H1 (cell line): ENCODE results near the gene NRXN3. TPM values are rescaled to one million over a fixed set of nuclear protein-coding genes. Genes with fewer than 3 reads are reported as not detected.

Experiments used
- CTCF ChIA-PET: fragments of 300-600 bp; sonication (Branson Sonifier 250); formaldehyde crosslinking; loops from one replicate; lab custom pipeline; 2021; ENCODE audit not compliant: partially characterized antibody; lab: Charles Lee
- POLR2A ChIA-PET: fragments of 300-600 bp; sonication (Branson Sonifier 250); formaldehyde crosslinking; loops from one replicate; lab custom pipeline; 2021; ENCODE audit warnings: inconsistent platforms; ENCODE audit not compliant: partially characterized antibody; lab: Charles Lee
- DNase-seq, 2 experiments: peaks; one replicate each; pipeline versions ENCODE4 v3.0.0 to v3.0.0-alpha.2; 2010 to 2022; ENCODE audit warnings: low spot score in 2 of 2, low read depth in 1 of 2, mixed read lengths in 1 of 2
- FAIRE-seq: peaks from 2 replicates; lab custom pipeline; 2011; peaks lifted over from hg19 to GRCh38; lab: Jason Lieb, UNC
- H2AFZ ChIP-seq: 2 replicates; pipeline ENCODE4 v1.8.1; 2012; ENCODE audit warnings: low read length, inconsistent platforms
- H2AK5ac ChIP-seq: 2 replicates; pipeline ENCODE4 v1.6.1; 2013; ENCODE audit warnings: low read depth, low read length
- H2BK120ac ChIP-seq: replicated peaks from 2 replicates; pipeline ENCODE3; 2013; ENCODE audit warnings: low read depth, low read length, inconsistent platforms
- H2BK12ac ChIP-seq: 2 replicates; pipeline ENCODE4 v1.6.1; 2013; ENCODE audit warnings: low read depth, low read length
- H2BK15ac ChIP-seq: 2 replicates; pipeline ENCODE4 v1.6.1; 2013; ENCODE audit warnings: low read length
- H2BK20ac ChIP-seq: 2 replicates; pipeline ENCODE4 v1.6.1; 2013; ENCODE audit warnings: low read length
- H2BK5ac ChIP-seq: 2 replicates; pipeline ENCODE4 v1.6.1; 2013; ENCODE audit warnings: low read depth, low read length
- H3K14ac ChIP-seq: 2 replicates; pipeline ENCODE4 v1.6.1; 2013; ENCODE audit warnings: inconsistent platforms; ENCODE audit not compliant: insufficient read length
- H3K18ac ChIP-seq: 2 replicates; pipeline ENCODE4 v1.6.1; 2013; ENCODE audit warnings: low read length; ENCODE audit errors: extremely low read depth
- H3K23ac ChIP-seq: 2 replicates; pipeline ENCODE4 v1.6.1; 2013; ENCODE audit warnings: inconsistent platforms; ENCODE audit not compliant: insufficient read length
- H3K23me2 ChIP-seq: 2 replicates; pipeline ENCODE4 v1.6.1; 2013; ENCODE audit warnings: low read depth, low read length
- H3K27ac ChIP-seq: 2 replicates; pipeline ENCODE4 v1.6.1; 2011; ENCODE audit warnings: low read depth, low read length, inconsistent platforms
- H3K27me3 ChIP-seq, 4 experiments: replicated peaks in 1 of 4; 1 replicate in 1 of 4; 2 replicates in 3 of 4; pipeline versions ENCODE4 v1.6.1 to v1.8.1; 2011 to 2013; ENCODE audit warnings: low read length in 3 of 4, mild to moderate bottlenecking in 3 of 4, inconsistent platforms in 2 of 4, mixed read lengths in 2 of 4, moderate library complexity in 1 of 4; ENCODE audit not compliant: control insufficient read depth in 3 of 4, insufficient read depth in 3 of 4; ENCODE audit errors: extremely low read depth in 1 of 4
- H3K36me3 ChIP-seq, 4 experiments: 2 replicates each; pipeline versions ENCODE4 v1.6.1 to v1.8.1; 2011 to 2013; ENCODE audit warnings: mild to moderate bottlenecking in 4 of 4, low read length in 3 of 4, moderate library complexity in 2 of 4, control low read depth in 1 of 4, inconsistent platforms in 1 of 4; ENCODE audit not compliant: insufficient read depth in 4 of 4, control insufficient read depth in 2 of 4
- H3K4ac ChIP-seq: replicated peaks from 2 replicates; pipeline ENCODE3; 2013; ENCODE audit warnings: low read length, low read depth, mixed read lengths, inconsistent platforms; ENCODE audit not compliant: insufficient read length
- H3K4me1 ChIP-seq, 4 experiments: replicated peaks in 1 of 4; 1 replicate in 1 of 4; 2 replicates in 3 of 4; pipeline versions ENCODE4 v1.6.1 to v1.8.1; 2011 to 2013; ENCODE audit warnings: low read length in 3 of 4, inconsistent platforms in 2 of 4, mixed read lengths in 1 of 4; ENCODE audit not compliant: insufficient read depth in 4 of 4, control insufficient read depth in 3 of 4
- H3K4me2 ChIP-seq, 2 experiments: 2 replicates each; pipeline versions ENCODE4 v1.6.1 to v1.8.1; 2011 to 2013; ENCODE audit warnings: low read depth in 2 of 2, low read length in 2 of 2, control low read depth in 1 of 2, inconsistent platforms in 1 of 2, mild to moderate bottlenecking in 1 of 2; ENCODE audit not compliant: insufficient read depth in 1 of 2
- H3K4me3 ChIP-seq, 4 experiments: fragments of 200-600, 300-600 bp in 1 of 4; sonication (generic), shearing (Covaris generic), sonication (Bioruptor Twin) in 1 of 4; 2 replicates each; pipeline versions ENCODE4 v1.5.1 to v1.8.1; 2011 to 2016; ENCODE audit warnings: low read length in 4 of 4, low read depth in 3 of 4, control low read depth in 2 of 4, inconsistent platforms in 2 of 4, mild to moderate bottlenecking in 2 of 4, mixed read lengths in 1 of 4, moderate library complexity in 1 of 4; ENCODE audit not compliant: insufficient read depth in 2 of 4; ENCODE audit errors: extremely low read depth in 1 of 4
- H3K56ac ChIP-seq: replicated peaks from 2 replicates; pipeline ENCODE3; 2013; ENCODE audit warnings: low read depth, mild to moderate bottlenecking, mixed read lengths, low read length, inconsistent platforms; ENCODE audit not compliant: insufficient read length
- H3K79me1 ChIP-seq: 2 replicates; pipeline ENCODE4 v1.6.1; 2013; ENCODE audit warnings: low read depth, low read length, control low read depth
- H3K79me2 ChIP-seq, 2 experiments: 2 replicates each; pipeline versions ENCODE4 v1.6.1 to v1.8.1; 2012 to 2013; ENCODE audit warnings: low read length in 2 of 2, mild to moderate bottlenecking in 2 of 2, inconsistent platforms in 1 of 2; ENCODE audit not compliant: insufficient read depth in 2 of 2, control insufficient read depth in 1 of 2
- H3K9ac ChIP-seq, 4 experiments: replicated peaks in 1 of 4; 1 replicate in 1 of 4; 2 replicates in 3 of 4; pipeline versions ENCODE4 v1.6.1 to v1.8.1; 2011 to 2013; ENCODE audit warnings: low read depth in 3 of 4, low read length in 3 of 4, control low read depth in 2 of 4, mild to moderate bottlenecking in 2 of 4, moderate library complexity in 2 of 4, inconsistent platforms in 1 of 4; ENCODE audit errors: extremely low read depth in 1 of 4
- H3K9me3 ChIP-seq, 2 experiments: 2 replicates each; pipeline versions ENCODE4 v1.6.1 to v1.8.1; 2012 to 2013; ENCODE audit warnings: mild to moderate bottlenecking in 2 of 2, moderate library complexity in 2 of 2, control low read depth in 1 of 2, inconsistent platforms in 1 of 2, low read depth in 1 of 2, low read length in 1 of 2, mixed read lengths in 1 of 2; ENCODE audit not compliant: insufficient read depth in 2 of 2
- H4K20me1 ChIP-seq, 2 experiments: replicated peaks in 1 of 2; 2 replicates each; pipeline versions ENCODE3 to v1.8.1; 2011 to 2013; ENCODE audit warnings: inconsistent platforms in 2 of 2, low read length in 2 of 2, mild to moderate bottlenecking in 1 of 2; ENCODE audit not compliant: insufficient read depth in 2 of 2, control insufficient read depth in 1 of 2
- H4K5ac ChIP-seq: 2 replicates; pipeline ENCODE4 v1.6.1; 2013; ENCODE audit warnings: low read length, low read depth, mixed read lengths, inconsistent platforms; ENCODE audit not compliant: insufficient read length
- H4K8ac ChIP-seq: 2 replicates; pipeline ENCODE4 v1.8.0; 2013; ENCODE audit warnings: mild to moderate bottlenecking, moderate library complexity, low read length, inconsistent platforms; ENCODE audit not compliant: insufficient read depth; ENCODE audit errors: extremely low read depth
- H4K91ac ChIP-seq: replicated peaks from 2 replicates; pipeline ENCODE3; 2013; ENCODE audit warnings: low read length, mixed read lengths, inconsistent platforms; ENCODE audit not compliant: insufficient read length
- BRCA1 ChIP-seq: IDR thresholded peaks from 2 replicates; pipeline ENCODE4 v1.6.1; 2012; ENCODE audit warnings: low read depth, low read length, improper control_type of control experiment
- CHD1 ChIP-seq: IDR thresholded peaks from 2 replicates; pipeline ENCODE4 v1.6.1; 2012; ENCODE audit warnings: low read depth, low read length, improper control_type of control experiment
- CHD2 ChIP-seq: IDR thresholded peaks from 2 replicates; pipeline ENCODE4 v1.6.1; 2012; ENCODE audit warnings: low read length, improper control_type of control experiment
- EGR1 ChIP-seq: IDR thresholded peaks from 2 replicates; pipeline ENCODE4 v1.6.1; 2011; ENCODE audit warnings: low read depth, low read length, borderline replicate concordance
- KDM1A ChIP-seq: fragments of 200-600, 300-600 bp; sonication (generic); IDR thresholded peaks from 2 replicates; pipeline ENCODE4 v1.7.1; 2016; ENCODE audit warnings: mild to moderate bottlenecking, low read length, borderline replicate concordance
- MAX ChIP-seq: IDR thresholded peaks from 2 replicates; pipeline ENCODE4 v1.6.1; 2012; ENCODE audit warnings: inconsistent platforms
- NANOG ChIP-seq: IDR thresholded peaks from 2 replicates; pipeline ENCODE4 v1.6.1; 2011; ENCODE audit warnings: low read length, low read depth, mild to moderate bottlenecking, inconsistent platforms; ENCODE audit not compliant: insufficient read depth, poor library complexity, severe bottlenecking
- POLR2AphosphoS5 ChIP-seq: IDR thresholded peaks from 2 replicates; pipeline ENCODE4 v1.6.1; 2011; ENCODE audit warnings: low read depth, low read length
- SAP30 ChIP-seq: fragments of 300-600 bp; sonication (generic); IDR thresholded peaks from 2 replicates; pipeline ENCODE4 v1.7.1; 2012; ENCODE audit warnings: low read length, moderate library complexity, mild to moderate bottlenecking, inconsistent platforms; ENCODE audit not compliant: insufficient read depth, insufficient replicate concordance
- WGBS, 2 experiments: shearing (Covaris generic) in 1 of 2; methylation state at CpG; one replicate each; pipeline versions ENCODE4 v1.1.6 to v1.1.7; 2013 to 2015; ENCODE audit warnings: low lambda C conversion rate in 2 of 2, mixed read lengths in 2 of 2, inconsistent platforms in 1 of 2, low coverage in 1 of 2, missing lambda C conversion rate in 1 of 2; ENCODE audit not compliant: insufficient replicate concordance in 2 of 2, insufficient coverage in 1 of 2, insufficient read length in 1 of 2; ENCODE audit errors: extremely low coverage in 1 of 2, missing lambda C conversion rate in 1 of 2; 5-methylcytosine and 5-hydroxymethylcytosine counted together
- polyA plus RNA-seq, 7 experiments: library from polyadenylated mRNA; depleted of rRNA in 3 of 7; stranded (reverse) in 5 of 7; unstranded in 2 of 7; fragments of >200 nt in 5 of 7; fragments of 200-250 nt in 2 of 7; gene quantifications; 1 replicate in 5 of 7; 2 replicates in 1 of 7; 4 replicates in 1 of 7; pipeline versions ENCODE4 v1.2.1 to v1.2.3, GENCODE V29; 2011 to 2013; ENCODE audit warnings: missing spikeins in 2 of 7, mixed read lengths in 2 of 7
- total RNA-seq: library from RNA; stranded (reverse); fragmentation: NEBNext Ultra II Directional; extraction: Animal tissue kit (Norgen Biotek cat#: 25700); gene quantifications from 2 replicates; pipeline ENCODE4 v1.2.1, GENCODE V29; 2021
- TF ChIP-seq, protein P1 (sequence below), 3 experiments: IDR thresholded peaks; 1 replicate in 2 of 3; 2 replicates in 1 of 3; pipeline versions ENCODE4 v1.5.1 to v1.6.1; 2011; ENCODE audit warnings: low read length in 3 of 3, mild to moderate bottlenecking in 3 of 3, inconsistent platforms in 2 of 3, low read depth in 1 of 3, moderate library complexity in 1 of 3; ENCODE audit not compliant: insufficient read depth in 1 of 3; ENCODE audit errors: control extremely low read depth in 1 of 3

NRXN3 gene
- total and polyA plus RNA-seq, 2 of the 8 experiments (the other 6 are each of a cell fraction or from before 2014, with no cell fraction given) = 2.6 to 4.1 TPM

GRCh38 chr14:78805570-78805969 lies 635.4 kb downstream of the NRXN3 start:
- Histone ChIP-seq H2BK15ac (no peak overlapping the region), H3K79me2 (no peaks in the 10 kb centered on the region), H3K56ac (no peak overlapping the region), H2AFZ (no peak overlapping the region), H3K23me2 (peaks cover 1% of the 10 kb centered on the region; the same call in 1 of the 2 replicates), H4K91ac (no peak overlapping the region), H3K4me3 (no peak overlapping the region), H2BK120ac (no peak overlapping the region), H4K20me1 (no peaks in the 10 kb centered on the region), H3K4ac (no peak overlapping the region), H3K27ac (no peak overlapping the region), H3K23ac (no peak overlapping the region), H3K4me2 (no peak overlapping the region), H4K8ac (no peak overlapping the region), H3K9ac (no peak overlapping the region), H3K27me3 (no peaks in the 10 kb centered on the region), H3K36me3 (no peaks in the 10 kb centered on the region), H2BK12ac (no peak overlapping the region), H4K5ac (no peak overlapping the region), H2BK5ac (no peak overlapping the region), H3K9me3 (no peaks in the 10 kb centered on the region), H3K14ac (no peak overlapping the region), H2AK5ac (no peak overlapping the region), H3K79me1 (no peaks in the 10 kb centered on the region), H2BK20ac (no peak overlapping the region), H3K4me1 (no peaks in the 10 kb centered on the region), H3K18ac (no peak overlapping the region)
- POLR2A ChIA-PET = no interaction called here
- 62% methylated on average over 3 of the region's 3 CpGs; no CpG with 5 or more reads in 1 of the 2 experiments for WGBS, 2 experiments
- CTCF ChIA-PET = interaction anchor here (1.2 kb wide), 1 partner anchor 51 kb away, joined by 3 read pairs; no protein-coding TSS in a partner anchor
- FAIRE-seq = no peak
- TF ChIP-seq MAX (no peak), POLR2AphosphoS5 (no peak), EGR1 (no peak), SAP30 (no peak), BRCA1 (no peak), CHD2 (no peak), CHD1 (no peak), NANOG (no peak), KDM1A (no peak)
- TF ChIP-seq, protein P1, sequence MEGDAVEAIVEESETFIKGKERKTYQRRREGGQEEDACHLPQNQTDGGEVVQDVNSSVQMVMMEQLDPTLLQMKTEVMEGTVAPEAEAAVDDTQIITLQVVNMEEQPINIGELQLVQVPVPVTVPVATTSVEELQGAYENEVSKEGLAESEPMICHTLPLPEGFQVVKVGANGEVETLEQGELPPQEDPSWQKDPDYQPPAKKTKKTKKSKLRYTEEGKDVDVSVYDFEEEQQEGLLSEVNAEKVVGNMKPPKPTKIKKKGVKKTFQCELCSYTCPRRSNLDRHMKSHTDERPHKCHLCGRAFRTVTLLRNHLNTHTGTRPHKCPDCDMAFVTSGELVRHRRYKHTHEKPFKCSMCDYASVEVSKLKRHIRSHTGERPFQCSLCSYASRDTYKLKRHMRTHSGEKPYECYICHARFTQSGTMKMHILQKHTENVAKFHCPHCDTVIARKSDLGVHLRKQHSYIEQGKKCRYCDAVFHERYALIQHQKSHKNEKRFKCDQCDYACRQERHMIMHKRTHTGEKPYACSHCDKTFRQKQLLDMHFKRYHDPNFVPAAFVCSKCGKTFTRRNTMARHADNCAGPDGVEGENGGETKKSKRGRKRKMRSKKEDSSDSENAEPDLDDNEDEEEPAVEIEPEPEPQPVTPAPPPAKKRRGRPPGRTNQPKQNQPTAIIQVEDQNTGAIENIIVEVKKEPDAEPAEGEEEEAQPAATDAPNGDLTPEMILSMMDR (IDR thresholded peaks at IDR 0.05; ENCODE audit: control extremely low read depth in 1 of 3, insufficient read depth in 1 of 3, low read depth in 1 of 3, low read length in 3 of 3) = no peak
- no peak for DNase-seq
